ENCODE measurements around the gene IL37.

The IL37 gene

GRCh38 chr2:112917856-112918255 lies 6.9 kb downstream of the IL37 start:
- no peak for TF ChIP-seq GLIS3 (CRISPR knock-in tag; IDR thresholded peaks at IDR 0.05)
- no peak for TF ChIP-seq SNAI2 (CRISPR knock-in tag; IDR thresholded peaks at IDR 0.05)
- no peak for TF ChIP-seq ZC3H10 (CRISPR knock-in tag; IDR thresholded peaks at IDR 0.05)
- no peak for TF ChIP-seq PPARA (CRISPR knock-in tag; IDR thresholded peaks at IDR 0.05; ENCODE audit: borderline replicate concordance)
- TF ChIP-seq TCF4 (CRISPR knock-in tag; IDR thresholded peaks at IDR 0.05; ENCODE audit: borderline replicate concordance): no peak
- TF ChIP-seq ZNF70 (CRISPR knock-in tag; IDR thresholded peaks at IDR 0.05): no peak
- no peak for TF ChIP-seq ZFP30 (CRISPR knock-in tag; IDR thresholded peaks at IDR 0.05)
- no peak for TF ChIP-seq ZNF565 (CRISPR knock-in tag; conservative IDR thresholded peaks at IDR 0.05; ENCODE audit: low read depth)
- no peak for TF ChIP-seq ZNF8 (CRISPR knock-in tag; IDR thresholded peaks at IDR 0.05)
- TF ChIP-seq ISL1 (CRISPR knock-in tag; IDR thresholded peaks at IDR 0.05): no peak
- TF ChIP-seq ARNTL (CRISPR knock-in tag; IDR thresholded peaks at IDR 0.05; ENCODE audit: borderline replicate concordance, low read depth): no peak
- TF ChIP-seq, protein P1, sequence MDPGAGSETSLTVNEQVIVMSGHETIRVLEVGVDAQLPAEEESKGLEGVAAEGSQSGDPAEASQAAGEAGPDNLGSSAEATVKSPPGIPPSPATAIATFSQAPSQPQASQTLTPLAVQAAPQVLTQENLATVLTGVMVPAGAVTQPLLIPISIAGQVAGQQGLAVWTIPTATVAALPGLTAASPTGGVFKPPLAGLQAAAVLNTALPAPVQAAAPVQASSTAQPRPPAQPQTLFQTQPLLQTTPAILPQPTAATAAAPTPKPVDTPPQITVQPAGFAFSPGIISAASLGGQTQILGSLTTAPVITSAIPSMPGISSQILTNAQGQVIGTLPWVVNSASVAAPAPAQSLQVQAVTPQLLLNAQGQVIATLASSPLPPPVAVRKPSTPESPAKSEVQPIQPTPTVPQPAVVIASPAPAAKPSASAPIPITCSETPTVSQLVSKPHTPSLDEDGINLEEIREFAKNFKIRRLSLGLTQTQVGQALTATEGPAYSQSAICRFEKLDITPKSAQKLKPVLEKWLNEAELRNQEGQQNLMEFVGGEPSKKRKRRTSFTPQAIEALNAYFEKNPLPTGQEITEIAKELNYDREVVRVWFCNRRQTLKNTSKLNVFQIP (CRISPR knock-in tag; IDR thresholded peaks at IDR 0.05; ENCODE audit: borderline replicate concordance, low read depth): no peak
- no peak for TF ChIP-seq CREB5 (CRISPR knock-in tag; IDR thresholded peaks at IDR 0.05; ENCODE audit: low read depth)
- TF ChIP-seq RARB (CRISPR knock-in tag; IDR thresholded peaks at IDR 0.05): no peak
- ATAC-seq: no peak

GRCh38 chr2:112918256-112918655 lies 7.3 kb downstream of the IL37 start:
- no peak for ATAC-seq
- TF ChIP-seq PPARA (CRISPR knock-in tag; IDR thresholded peaks at IDR 0.05; ENCODE audit: borderline replicate concordance): no peak
- no peak for TF ChIP-seq SNAI2 (CRISPR knock-in tag; IDR thresholded peaks at IDR 0.05)
- TF ChIP-seq OSR1 (CRISPR knock-in tag; IDR thresholded peaks at IDR 0.05): no peak
- TF ChIP-seq ZFP30 (CRISPR knock-in tag; IDR thresholded peaks at IDR 0.05): no peak
- no peak for TF ChIP-seq TOX (CRISPR knock-in tag; IDR thresholded peaks at IDR 0.05; ENCODE audit: borderline replicate concordance)
- TF ChIP-seq ESRRG (CRISPR knock-in tag; IDR thresholded peaks at IDR 0.05): no peak
- no peak for TF ChIP-seq ISL1 (CRISPR knock-in tag; IDR thresholded peaks at IDR 0.05)
- no peak for TF ChIP-seq CREB5 (CRISPR knock-in tag; IDR thresholded peaks at IDR 0.05; ENCODE audit: low read depth)
- TF ChIP-seq, protein P2, sequence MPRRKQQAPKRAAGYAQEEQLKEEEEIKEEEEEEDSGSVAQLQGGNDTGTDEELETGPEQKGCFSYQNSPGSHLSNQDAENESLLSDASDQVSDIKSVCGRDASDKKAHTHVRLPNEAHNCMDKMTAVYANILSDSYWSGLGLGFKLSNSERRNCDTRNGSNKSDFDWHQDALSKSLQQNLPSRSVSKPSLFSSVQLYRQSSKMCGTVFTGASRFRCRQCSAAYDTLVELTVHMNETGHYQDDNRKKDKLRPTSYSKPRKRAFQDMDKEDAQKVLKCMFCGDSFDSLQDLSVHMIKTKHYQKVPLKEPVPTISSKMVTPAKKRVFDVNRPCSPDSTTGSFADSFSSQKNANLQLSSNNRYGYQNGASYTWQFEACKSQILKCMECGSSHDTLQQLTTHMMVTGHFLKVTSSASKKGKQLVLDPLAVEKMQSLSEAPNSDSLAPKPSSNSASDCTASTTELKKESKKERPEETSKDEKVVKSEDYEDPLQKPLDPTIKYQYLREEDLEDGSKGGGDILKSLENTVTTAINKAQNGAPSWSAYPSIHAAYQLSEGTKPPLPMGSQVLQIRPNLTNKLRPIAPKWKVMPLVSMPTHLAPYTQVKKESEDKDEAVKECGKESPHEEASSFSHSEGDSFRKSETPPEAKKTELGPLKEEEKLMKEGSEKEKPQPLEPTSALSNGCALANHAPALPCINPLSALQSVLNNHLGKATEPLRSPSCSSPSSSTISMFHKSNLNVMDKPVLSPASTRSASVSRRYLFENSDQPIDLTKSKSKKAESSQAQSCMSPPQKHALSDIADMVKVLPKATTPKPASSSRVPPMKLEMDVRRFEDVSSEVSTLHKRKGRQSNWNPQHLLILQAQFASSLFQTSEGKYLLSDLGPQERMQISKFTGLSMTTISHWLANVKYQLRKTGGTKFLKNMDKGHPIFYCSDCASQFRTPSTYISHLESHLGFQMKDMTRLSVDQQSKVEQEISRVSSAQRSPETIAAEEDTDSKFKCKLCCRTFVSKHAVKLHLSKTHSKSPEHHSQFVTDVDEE (CRISPR knock-in tag; IDR thresholded peaks at IDR 0.05): no peak

DNA sequence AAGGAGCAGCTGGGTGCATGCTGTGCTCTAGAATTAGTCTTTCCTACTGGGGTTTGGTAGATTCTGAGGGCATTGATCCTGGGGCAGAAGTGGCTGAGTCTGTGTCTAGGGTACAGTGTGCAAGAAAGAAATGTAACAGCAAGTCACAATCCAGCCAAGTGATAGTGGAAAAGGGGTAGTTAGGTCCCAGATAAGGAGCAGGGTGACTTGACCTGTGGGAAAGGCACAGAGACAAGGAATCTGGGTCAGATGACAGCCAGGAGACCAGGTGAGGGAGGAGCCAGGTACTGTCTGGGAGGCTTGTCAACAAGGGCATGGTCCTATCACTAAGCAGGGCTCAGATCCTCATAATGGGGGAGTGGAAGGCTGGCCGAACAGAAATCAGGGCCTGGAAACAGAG lies 8.1 kb downstream of the IL37 start:
- TF ChIP-seq CSDC2 (CRISPR knock-in tag; IDR thresholded peaks at IDR 0.05) (no peak), GLIS3 (CRISPR knock-in tag; IDR thresholded peaks at IDR 0.05) (no peak)
- no peak for ATAC-seq

DNA sequence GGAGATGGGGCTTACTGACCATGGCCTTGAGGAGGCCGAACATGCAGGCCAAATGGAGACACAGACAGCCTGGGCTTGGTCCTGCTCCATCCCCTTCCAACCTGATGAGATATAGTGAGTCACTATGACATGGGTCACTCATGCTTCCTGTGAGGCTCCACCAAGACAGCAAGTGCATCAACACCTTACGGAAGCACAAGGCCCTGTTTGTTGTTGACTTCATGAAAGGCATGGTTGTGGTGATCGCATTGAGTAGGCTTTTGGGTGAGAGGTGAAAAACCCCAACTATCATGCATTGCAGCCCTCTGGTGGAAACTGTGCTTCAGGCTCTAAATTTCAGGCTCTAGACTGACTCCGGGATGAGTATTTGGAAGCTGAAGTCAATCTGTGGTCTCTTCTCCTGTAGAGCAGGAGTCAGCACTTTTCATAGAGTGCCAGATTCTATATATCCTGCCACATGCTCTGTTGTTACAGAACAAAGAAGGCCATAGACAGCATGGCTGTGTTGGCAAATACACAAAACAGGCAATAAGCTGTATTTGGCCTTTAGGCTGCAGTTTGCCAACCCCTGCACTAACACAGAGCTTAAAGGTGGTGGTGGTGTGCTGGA lies 10.1 kb downstream of the IL37 start:
- ATAC-seq: no peak
- TF ChIP-seq BACH2 (CRISPR knock-in tag; IDR thresholded peaks at IDR 0.05; ENCODE audit: borderline replicate concordance) (no peak), OSR1 (CRISPR knock-in tag; IDR thresholded peaks at IDR 0.05) (no peak), ESRRG (CRISPR knock-in tag; IDR thresholded peaks at IDR 0.05) (no peak), ZC3H10 (CRISPR knock-in tag; IDR thresholded peaks at IDR 0.05) (no peak), CREB5 (CRISPR knock-in tag; IDR thresholded peaks at IDR 0.05; ENCODE audit: low read depth) (no peak), TOX (CRISPR knock-in tag; IDR thresholded peaks at IDR 0.05; ENCODE audit: borderline replicate concordance) (no peak), ZNF565 (CRISPR knock-in tag; conservative IDR thresholded peaks at IDR 0.05; ENCODE audit: low read depth) (no peak)
- TF ChIP-seq, protein P2 (CRISPR knock-in tag; IDR thresholded peaks at IDR 0.05): no peak
- TF ChIP-seq, protein P1 (CRISPR knock-in tag; IDR thresholded peaks at IDR 0.05; ENCODE audit: borderline replicate concordance, low read depth): no peak

Measured in SK-N-SH treated with all-trans-retinoic acid at 6 μM for 48 hours (cell line).